ENCODE results near the gene ZNF260.

- no peak for TF ChIP-seq CTCF (IDR thresholded peaks at IDR 0.05; ENCODE audit: insufficient read depth, low read length)
- no peak for TF ChIP-seq REST (IDR thresholded peaks at IDR 0.05; ENCODE audit: insufficient replicate concordance, low read depth)
These were observed 44.4 kb downstream of the ZNF260 start for GRCh38 chr19:36483653-36484052.
